Liver (tissue), 3 donors: ENCODE data around the gene ZNF100.

Source experiments
- EGR1 ChIP-seq, 2 donors: IDR thresholded peaks; 2 replicates each; pipeline ENCODE4 v1.6.1; 2016 to 2018; ENCODE audit warnings: antibody characterized with exemption in 2 of 2, low read depth in 2 of 2
- GABPA ChIP-seq, 2 donors: IDR thresholded peaks in 1 of 2; conservative IDR thresholded peaks in 1 of 2; 2 replicates each; pipeline ENCODE4 v1.6.1; 2016; ENCODE audit warnings: antibody characterized with exemption in 2 of 2, mild to moderate bottlenecking in 1 of 2, moderate library complexity in 1 of 2
- JUND ChIP-seq, 2 donors: IDR thresholded peaks; 2 replicates each; pipeline ENCODE4 v1.6.1; 2016; ENCODE audit warnings: antibody characterized with exemption in 2 of 2
- RAD21 ChIP-seq, 2 donors: IDR thresholded peaks; 2 replicates each; pipeline ENCODE4 v1.6.1; 2016; ENCODE audit warnings: antibody characterized with exemption in 2 of 2, mild to moderate bottlenecking in 2 of 2
- SP1 ChIP-seq: IDR thresholded peaks from 2 replicates; pipeline ENCODE4 v1.6.1; 2018; ENCODE audit warnings: antibody characterized with exemption, mild to moderate bottlenecking
- TAF1 ChIP-seq: conservative IDR thresholded peaks from 2 replicates; pipeline ENCODE4 v1.6.1; 2016; ENCODE audit warnings: antibody characterized with exemption, mild to moderate bottlenecking
- YY1 ChIP-seq: IDR thresholded peaks from 2 replicates; pipeline ENCODE4 v1.6.1; 2016; ENCODE audit warnings: antibody characterized with exemption, mild to moderate bottlenecking
- TF ChIP-seq, protein P1 (sequence below): fragments of 150-350 bp; IDR thresholded peaks from 2 replicates; pipeline ENCODE4 v1.5.1; 2017; ENCODE audit warnings: improper control_type of control experiment, low read depth, low read length; ENCODE audit not compliant: missing input control
- TF ChIP-seq, protein P2 (sequence below): IDR thresholded peaks from 2 replicates; pipeline ENCODE4 v1.6.1; 2016; ENCODE audit warnings: antibody characterized with exemption
- TF ChIP-seq, protein P3 (sequence below): IDR thresholded peaks from 2 replicates; pipeline ENCODE4 v1.6.1; 2016; ENCODE audit warnings: antibody characterized with exemption
- TF ChIP-seq, protein P4 (sequence below): IDR thresholded peaks from 2 replicates; pipeline ENCODE4 v1.6.1; 2016; ENCODE audit warnings: antibody characterized with exemption, mild to moderate bottlenecking
- TF ChIP-seq, protein P5 (sequence below): IDR thresholded peaks from 2 replicates; pipeline ENCODE4 v1.6.1; 2016; ENCODE audit warnings: antibody characterized with exemption
- donor health status: healthy.
- donor health status: healthy.

DNA sequence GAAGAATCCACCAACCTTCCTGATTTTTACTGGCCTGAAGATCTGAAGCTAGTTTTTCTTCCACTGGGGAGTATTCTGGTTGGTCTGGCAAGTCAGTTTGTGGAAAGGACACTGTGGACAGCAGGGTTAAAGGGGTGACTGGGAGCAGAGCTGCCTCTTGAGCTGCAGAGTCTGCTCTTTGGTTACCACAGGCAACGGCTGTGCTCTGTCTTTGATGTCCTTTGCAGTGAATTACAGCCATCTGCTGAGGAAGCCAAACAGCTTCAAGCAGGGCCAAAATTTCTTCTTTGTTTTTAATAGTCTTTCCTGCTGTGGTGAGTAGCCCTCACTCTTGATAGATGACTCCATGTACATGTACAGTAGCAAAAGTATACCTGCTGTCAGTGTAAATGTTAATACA is 75.7 kb downstream of the ZNF100 start:
- TF ChIP-seq, protein P1, sequence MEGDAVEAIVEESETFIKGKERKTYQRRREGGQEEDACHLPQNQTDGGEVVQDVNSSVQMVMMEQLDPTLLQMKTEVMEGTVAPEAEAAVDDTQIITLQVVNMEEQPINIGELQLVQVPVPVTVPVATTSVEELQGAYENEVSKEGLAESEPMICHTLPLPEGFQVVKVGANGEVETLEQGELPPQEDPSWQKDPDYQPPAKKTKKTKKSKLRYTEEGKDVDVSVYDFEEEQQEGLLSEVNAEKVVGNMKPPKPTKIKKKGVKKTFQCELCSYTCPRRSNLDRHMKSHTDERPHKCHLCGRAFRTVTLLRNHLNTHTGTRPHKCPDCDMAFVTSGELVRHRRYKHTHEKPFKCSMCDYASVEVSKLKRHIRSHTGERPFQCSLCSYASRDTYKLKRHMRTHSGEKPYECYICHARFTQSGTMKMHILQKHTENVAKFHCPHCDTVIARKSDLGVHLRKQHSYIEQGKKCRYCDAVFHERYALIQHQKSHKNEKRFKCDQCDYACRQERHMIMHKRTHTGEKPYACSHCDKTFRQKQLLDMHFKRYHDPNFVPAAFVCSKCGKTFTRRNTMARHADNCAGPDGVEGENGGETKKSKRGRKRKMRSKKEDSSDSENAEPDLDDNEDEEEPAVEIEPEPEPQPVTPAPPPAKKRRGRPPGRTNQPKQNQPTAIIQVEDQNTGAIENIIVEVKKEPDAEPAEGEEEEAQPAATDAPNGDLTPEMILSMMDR, result no peak
- TF ChIP-seq, protein P2, sequence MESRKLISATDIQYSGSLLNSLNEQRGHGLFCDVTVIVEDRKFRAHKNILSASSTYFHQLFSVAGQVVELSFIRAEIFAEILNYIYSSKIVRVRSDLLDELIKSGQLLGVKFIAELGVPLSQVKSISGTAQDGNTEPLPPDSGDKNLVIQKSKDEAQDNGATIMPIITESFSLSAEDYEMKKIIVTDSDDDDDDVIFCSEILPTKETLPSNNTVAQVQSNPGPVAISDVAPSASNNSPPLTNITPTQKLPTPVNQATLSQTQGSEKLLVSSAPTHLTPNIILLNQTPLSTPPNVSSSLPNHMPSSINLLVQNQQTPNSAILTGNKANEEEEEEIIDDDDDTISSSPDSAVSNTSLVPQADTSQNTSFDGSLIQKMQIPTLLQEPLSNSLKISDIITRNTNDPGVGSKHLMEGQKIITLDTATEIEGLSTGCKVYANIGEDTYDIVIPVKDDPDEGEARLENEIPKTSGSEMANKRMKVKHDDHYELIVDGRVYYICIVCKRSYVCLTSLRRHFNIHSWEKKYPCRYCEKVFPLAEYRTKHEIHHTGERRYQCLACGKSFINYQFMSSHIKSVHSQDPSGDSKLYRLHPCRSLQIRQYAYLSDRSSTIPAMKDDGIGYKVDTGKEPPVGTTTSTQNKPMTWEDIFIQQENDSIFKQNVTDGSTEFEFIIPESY, result no peak
- TF ChIP-seq, protein P3, sequence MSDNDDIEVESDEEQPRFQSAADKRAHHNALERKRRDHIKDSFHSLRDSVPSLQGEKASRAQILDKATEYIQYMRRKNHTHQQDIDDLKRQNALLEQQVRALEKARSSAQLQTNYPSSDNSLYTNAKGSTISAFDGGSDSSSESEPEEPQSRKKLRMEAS, result no peak
- no peak for TF ChIP-seq JUND (IDR thresholded peaks at IDR 0.05)
- no peak for TF ChIP-seq RAD21 (IDR thresholded peaks at IDR 0.05)
- TF ChIP-seq YY1, result no peak
- TF ChIP-seq, protein P4, sequence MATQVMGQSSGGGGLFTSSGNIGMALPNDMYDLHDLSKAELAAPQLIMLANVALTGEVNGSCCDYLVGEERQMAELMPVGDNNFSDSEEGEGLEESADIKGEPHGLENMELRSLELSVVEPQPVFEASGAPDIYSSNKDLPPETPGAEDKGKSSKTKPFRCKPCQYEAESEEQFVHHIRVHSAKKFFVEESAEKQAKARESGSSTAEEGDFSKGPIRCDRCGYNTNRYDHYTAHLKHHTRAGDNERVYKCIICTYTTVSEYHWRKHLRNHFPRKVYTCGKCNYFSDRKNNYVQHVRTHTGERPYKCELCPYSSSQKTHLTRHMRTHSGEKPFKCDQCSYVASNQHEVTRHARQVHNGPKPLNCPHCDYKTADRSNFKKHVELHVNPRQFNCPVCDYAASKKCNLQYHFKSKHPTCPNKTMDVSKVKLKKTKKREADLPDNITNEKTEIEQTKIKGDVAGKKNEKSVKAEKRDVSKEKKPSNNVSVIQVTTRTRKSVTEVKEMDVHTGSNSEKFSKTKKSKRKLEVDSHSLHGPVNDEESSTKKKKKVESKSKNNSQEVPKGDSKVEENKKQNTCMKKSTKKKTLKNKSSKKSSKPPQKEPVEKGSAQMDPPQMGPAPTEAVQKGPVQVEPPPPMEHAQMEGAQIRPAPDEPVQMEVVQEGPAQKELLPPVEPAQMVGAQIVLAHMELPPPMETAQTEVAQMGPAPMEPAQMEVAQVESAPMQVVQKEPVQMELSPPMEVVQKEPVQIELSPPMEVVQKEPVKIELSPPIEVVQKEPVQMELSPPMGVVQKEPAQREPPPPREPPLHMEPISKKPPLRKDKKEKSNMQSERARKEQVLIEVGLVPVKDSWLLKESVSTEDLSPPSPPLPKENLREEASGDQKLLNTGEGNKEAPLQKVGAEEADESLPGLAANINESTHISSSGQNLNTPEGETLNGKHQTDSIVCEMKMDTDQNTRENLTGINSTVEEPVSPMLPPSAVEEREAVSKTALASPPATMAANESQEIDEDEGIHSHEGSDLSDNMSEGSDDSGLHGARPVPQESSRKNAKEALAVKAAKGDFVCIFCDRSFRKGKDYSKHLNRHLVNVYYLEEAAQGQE, result no peak
- no peak for TF ChIP-seq GABPA (IDR thresholded peaks at IDR 0.05 in 1 of 2, conservative IDR thresholded peaks at IDR 0.05 in 1 of 2)
- no peak for TF ChIP-seq SP1
- no peak for TF ChIP-seq TAF1
- no peak for TF ChIP-seq EGR1 (IDR thresholded peaks at IDR 0.05; ENCODE audit: low read depth in 2 of 2)
- TF ChIP-seq, protein P5, sequence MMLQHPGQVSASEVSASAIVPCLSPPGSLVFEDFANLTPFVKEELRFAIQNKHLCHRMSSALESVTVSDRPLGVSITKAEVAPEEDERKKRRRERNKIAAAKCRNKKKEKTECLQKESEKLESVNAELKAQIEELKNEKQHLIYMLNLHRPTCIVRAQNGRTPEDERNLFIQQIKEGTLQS, result no peak
